PC-3 (cell line): ENCODE measurements around the gene EPB41L5. TPM values are rescaled to one million over a fixed set of nuclear protein-coding genes. Genes with fewer than 3 reads are reported as not detected.

Experiments used
- ATAC-seq: fragments of 200-7000 bp; cut with Tn5 transposase; 2 replicates; pipeline ENCODE4 v1.9.1; 2020; ENCODE audit warnings: mild to moderate bottlenecking, moderate library complexity
- BruUV-seq: library from RNA; stranded (reverse); fragments of 400-500 nt; replicated peaks from 2 replicates; lab custom pipeline; 2021; lab: Mats Ljungman, UMichigan
- CTCF ChIA-PET: fragments of 300-600 bp; sonication (Branson Sonifier 250); formaldehyde crosslinking; loops from one replicate; lab custom pipeline; 2022; ENCODE audit warnings: antibody characterized with exemption; lab: Charles Lee
- POLR2A ChIA-PET: fragments of 300-600 bp; sonication (Branson Sonifier 250); formaldehyde crosslinking; loops from one replicate; lab custom pipeline; 2022; ENCODE audit warnings: antibody characterized with exemption; ENCODE audit not compliant: unreplicated experiment; lab: Charles Lee
- DNase-seq: peaks from one replicate; pipeline ENCODE4 v3.0.0-alpha.2; 2015
- H2AFZ ChIP-seq: fragments of 300-600 bp; sonication (generic); 2 replicates; pipeline ENCODE4 v1.6.0; 2016; ENCODE audit warnings: antibody characterized with exemption, low read length
- H3F3A ChIP-seq: fragments of 300-600 bp; sonication (generic); one replicate; pipeline ENCODE4 v1.6.0; 2017; ENCODE audit warnings: antibody characterized with exemption, low read length, control low read depth, mild to moderate bottlenecking; ENCODE audit not compliant: unreplicated experiment
- H3K27ac ChIP-seq: fragments of 300-600 bp; sonication (generic); 2 replicates; pipeline ENCODE4 v1.5.1; 2016; ENCODE audit warnings: mild to moderate bottlenecking, low read length
- H3K27me3 ChIP-seq: fragments of 300-600 bp; sonication (generic); 2 replicates; pipeline ENCODE4 v1.6.1; 2016; ENCODE audit warnings: low read length, mixed read lengths
- H3K36me3 ChIP-seq: fragments of 300-600 bp; sonication (generic); 2 replicates; pipeline ENCODE4 v1.6.1; 2016; ENCODE audit warnings: low read depth, mixed run types, low read length, mixed read lengths
- H3K4me1 ChIP-seq: fragments of 300-600 bp; sonication (generic); 2 replicates; pipeline ENCODE4 v1.5.1; 2016; ENCODE audit warnings: low read length; ENCODE audit not compliant: insufficient read depth
- H3K4me2 ChIP-seq: fragments of 300-600 bp; sonication (generic); 2 replicates; pipeline ENCODE4 v1.6.0; 2016; ENCODE audit warnings: low read length
- H3K4me3 ChIP-seq: fragments of 300-600 bp; sonication (generic); 2 replicates; pipeline ENCODE4 v1.5.1; 2016; ENCODE audit warnings: mild to moderate bottlenecking, low read length, mixed read lengths
- H3K79me2 ChIP-seq: fragments of 300-600 bp; sonication (generic); 2 replicates; pipeline ENCODE4 v1.6.1; 2017; ENCODE audit warnings: low read length, mixed read lengths
- H3K9ac ChIP-seq: fragments of 300-600 bp; sonication (generic); 2 replicates; pipeline ENCODE4 v1.6.0; 2016; ENCODE audit warnings: mild to moderate bottlenecking, low read length
- H3K9me2 ChIP-seq: fragments of 300-600 bp; sonication (generic); replicated peaks from 2 replicates; pipeline ENCODE4 v1.6.1; 2016; ENCODE audit warnings: mixed run types, low read length, mixed read lengths
- H3K9me3 ChIP-seq: fragments of 300-600 bp; sonication (generic); 2 replicates; pipeline ENCODE4 v1.6.1; 2016; ENCODE audit warnings: low read length, mixed read lengths
- H4K20me1 ChIP-seq: fragments of 300-600 bp; sonication (generic); 2 replicates; pipeline ENCODE4 v1.6.1; 2016; ENCODE audit warnings: low read length, mixed read lengths
- CTCF ChIP-seq: fragments of 300-600 bp; sonication (generic); conservative IDR thresholded peaks from 2 replicates; pipeline ENCODE4 v1.5.1; 2017; ENCODE audit warnings: antibody characterized with exemption, low read depth, mild to moderate bottlenecking, low read length
- EZH2 ChIP-seq: fragments of 300-600 bp; sonication (generic); IDR thresholded peaks from one replicate; pipeline ENCODE4 v1.6.1; 2017; ENCODE audit warnings: antibody characterized with exemption, mild to moderate bottlenecking, low read length; ENCODE audit not compliant: unreplicated experiment
- EZH2phosphoT487 ChIP-seq: fragments of 300-600 bp; sonication (generic); IDR thresholded peaks from 2 replicates; pipeline ENCODE4 v1.6.1; 2018; ENCODE audit warnings: mild to moderate bottlenecking, antibody characterized with exemption, low read length, borderline replicate concordance
- intact Hi-C: fragments of 100-400 bp; cut with micrococcal nuclease; formaldehyde crosslinking; loops from 2 replicates; pipeline ENCODE4 v1.9.0; 2023
- total RNA-seq: library from RNA; depleted of rRNA; stranded (reverse); fragments of >200 nt; gene quantifications from 2 replicates; pipeline ENCODE4 v1.2.3, GENCODE V29; 2014

EPB41L5 gene
- total RNA-seq, 1 experiment from 2014 or later: 11.7 TPM

- H3K27ac ChIP-seq: no peak overlapping the region
- no peaks in the 10 kb centered on the region for H3K9me2 ChIP-seq
- no peak overlapping the region for H2AFZ ChIP-seq
- H3K9ac ChIP-seq: no peak overlapping the region
- H3K79me2 ChIP-seq: no peaks in the 10 kb centered on the region
- H3K9me3 ChIP-seq: no peaks in the 10 kb centered on the region
- H3K4me2 ChIP-seq: no peak overlapping the region
- BruUV-seq: no TSS peak
- no peak overlapping the region for H3K4me3 ChIP-seq
- TF ChIP-seq CTCF (no peak), EZH2 (no peak), EZH2phosphoT487 (no peak)
- no peaks in the 10 kb centered on the region for H3K27me3 ChIP-seq
- H4K20me1 ChIP-seq: no peaks in the 10 kb centered on the region
- H3K4me1 ChIP-seq: no peaks in the 10 kb centered on the region
- ATAC-seq (no peak), DNase-seq (no peak)
- intact Hi-C loops: no loop called here
- ChIA-PET CTCF (no interaction called here), POLR2A (no interaction called here)
- H3K36me3 ChIP-seq: no peaks in the 10 kb centered on the region
- H3F3A ChIP-seq: no peaks in the 10 kb centered on the region
These were observed 135.4 kb downstream of the EPB41L5 start for GRCh38 chr2:120148229-120148628.

- no peak overlapping the region for H2AFZ ChIP-seq
- intact Hi-C loops: no loop called here
- DNase-seq: no peak
- no peaks in the 10 kb centered on the region for H3K9me2 ChIP-seq
- no peak overlapping the region for H3K27ac ChIP-seq
- H3K27me3 ChIP-seq: no peaks in the 10 kb centered on the region
- no peak overlapping the region for H3K9ac ChIP-seq
- no peaks in the 10 kb centered on the region for H3F3A ChIP-seq
- ChIA-PET POLR2A (no interaction called here), CTCF (no interaction called here)
- no peaks in the 10 kb centered on the region for H3K9me3 ChIP-seq
- H3K79me2 ChIP-seq: no peaks in the 10 kb centered on the region
- no peaks in the 10 kb centered on the region for H3K4me1 ChIP-seq
- H3K4me3 ChIP-seq: no peak overlapping the region
- TF ChIP-seq EZH2: no peak
- TF ChIP-seq EZH2phosphoT487: no peak
- no peak for TF ChIP-seq CTCF
- H3K36me3 ChIP-seq: no peaks in the 10 kb centered on the region
- BruUV-seq: no TSS peak
- no peak overlapping the region for H3K4me2 ChIP-seq
- no peak for ATAC-seq
- no peaks in the 10 kb centered on the region for H4K20me1 ChIP-seq
These were observed 135.8 kb downstream of the EPB41L5 start for GRCh38 chr2:120148669-120149068.

DNA sequence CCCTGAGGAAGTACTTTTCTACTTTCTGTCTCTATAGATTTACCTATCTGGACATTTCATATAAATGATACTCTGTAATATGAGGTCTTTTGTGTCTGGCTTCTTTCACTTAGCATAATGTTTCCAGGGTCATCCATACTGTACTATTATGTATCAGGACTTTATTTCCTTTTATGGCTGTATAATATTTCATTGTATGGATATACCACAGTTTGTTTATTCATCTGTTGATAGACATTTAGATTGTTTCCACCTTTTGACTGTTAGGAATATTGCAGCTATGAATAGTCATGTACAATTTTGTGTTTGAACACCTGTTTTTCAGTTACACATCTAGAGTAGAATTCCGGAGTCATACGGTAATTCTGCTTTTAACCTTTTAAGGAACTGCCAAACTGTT is 136.5 kb downstream of the EPB41L5 start:
- H3K27me3 ChIP-seq: no peaks in the 10 kb centered on the region

More for the DNA sequence above, 136.5 kb downstream of the EPB41L5 start:
- Histone ChIP-seq H3K9ac (no peak overlapping the region), H3K9me2 (no peaks in the 10 kb centered on the region), H2AFZ (no peak overlapping the region), H3K79me2 (no peaks in the 10 kb centered on the region), H3K4me2 (no peak overlapping the region), H3K27ac (no peak overlapping the region), H3K9me3 (no peaks in the 10 kb centered on the region), H3K4me1 (no peaks in the 10 kb centered on the region), H4K20me1 (no peaks in the 10 kb centered on the region), H3K4me3 (no peak overlapping the region), H3K36me3 (no peaks in the 10 kb centered on the region), H3F3A (no peaks in the 10 kb centered on the region)
- ChIA-PET CTCF (no interaction called here), POLR2A (no interaction called here)
- DNase-seq (no peak), ATAC-seq (no peak)
- intact Hi-C loops: no loop called here
- BruUV-seq: no TSS peak
- TF ChIP-seq EZH2: no peak
- TF ChIP-seq EZH2phosphoT487: no peak
- TF ChIP-seq CTCF: no peak
